ENCODE results near the gene PELI2.

The PELI2 gene

GRCh38 chr14:56170877-56171422, 52.7 kb downstream of the PELI2 start:
- in situ Hi-C loops (cut with MboI; ENCODE audit: low sequenced_read_pairs): no loop called here

- in situ Hi-C loops (cut with MboI; ENCODE audit: low sequenced_read_pairs): no loop called here
Measured at GRCh38 chr14:56172074-56172473, 53.9 kb downstream of the PELI2 start.

- in situ Hi-C loops (cut with MboI; ENCODE audit: low sequenced_read_pairs): no loop called here
Measured at GRCh38 chr14:56172571-56172971, 54.4 kb downstream of the PELI2 start.

- in situ Hi-C loops (cut with MboI; ENCODE audit: low sequenced_read_pairs): no loop called here
Measured at GRCh38 chr14:56173365-56173922, 55.2 kb downstream of the PELI2 start.

- in situ Hi-C loops (cut with MboI; ENCODE audit: low sequenced_read_pairs): no loop called here
Measured at GRCh38 chr14:56175773-56176172, 57.6 kb downstream of the PELI2 start.

GRCh38 chr14:56176530-56176929, 58.3 kb downstream of the PELI2 start:
- in situ Hi-C loops (cut with MboI; ENCODE audit: low sequenced_read_pairs): no loop called here

- in situ Hi-C loops (cut with MboI; ENCODE audit: low sequenced_read_pairs): no loop called here
Measured at GRCh38 chr14:56177036-56177435, 58.8 kb downstream of the PELI2 start.

GRCh38 chr14:56180754-56181542, 62.7 kb downstream of the PELI2 start:
- in situ Hi-C loops (cut with MboI; ENCODE audit: low sequenced_read_pairs): no loop called here

GRCh38 chr14:56181681-56182085, 63.5 kb downstream of the PELI2 start:
- in situ Hi-C loops (cut with MboI; ENCODE audit: low sequenced_read_pairs): no loop called here

GRCh38 chr14:56182410-56182809, 64.2 kb downstream of the PELI2 start:
- in situ Hi-C loops (cut with MboI; ENCODE audit: low sequenced_read_pairs): no loop called here

- in situ Hi-C loops (cut with MboI; ENCODE audit: low sequenced_read_pairs): no loop called here
Measured at GRCh38 chr14:56183631-56184157, 65.5 kb downstream of the PELI2 start.

GRCh38 chr14:56185992-56186391, 67.8 kb downstream of the PELI2 start:
- in situ Hi-C loops (cut with MboI; ENCODE audit: low sequenced_read_pairs): no loop called here

GRCh38 chr14:56187736-56188135, 69.5 kb downstream of the PELI2 start:
- in situ Hi-C loops (cut with MboI; ENCODE audit: low sequenced_read_pairs): no loop called here

- in situ Hi-C loops (cut with MboI; ENCODE audit: low sequenced_read_pairs): no loop called here
Measured at GRCh38 chr14:56189307-56189706, 71.1 kb downstream of the PELI2 start.

GRCh38 chr14:56193347-56193746, 75.1 kb downstream of the PELI2 start:
- in situ Hi-C loops (cut with MboI; ENCODE audit: low sequenced_read_pairs): no loop called here

- in situ Hi-C loops (cut with MboI; ENCODE audit: low sequenced_read_pairs): no loop called here
Measured at GRCh38 chr14:56194042-56194441, 75.8 kb downstream of the PELI2 start.

GRCh38 chr14:56195223-56195622, 77.0 kb downstream of the PELI2 start:
- in situ Hi-C loops (cut with MboI; ENCODE audit: low sequenced_read_pairs): no loop called here

GRCh38 chr14:56195704-56196103, 77.5 kb downstream of the PELI2 start:
- in situ Hi-C loops (cut with MboI; ENCODE audit: low sequenced_read_pairs): no loop called here

- in situ Hi-C loops (cut with MboI; ENCODE audit: low sequenced_read_pairs): no loop called here
Measured at GRCh38 chr14:56196274-56196673, 78.1 kb downstream of the PELI2 start.

GRCh38 chr14:56197150-56197549, 78.9 kb downstream of the PELI2 start:
- in situ Hi-C loops (cut with MboI; ENCODE audit: low sequenced_read_pairs): no loop called here

- in situ Hi-C loops (cut with MboI; ENCODE audit: low sequenced_read_pairs): no loop called here
Measured at GRCh38 chr14:56198438-56198837, 80.2 kb downstream of the PELI2 start.
